NCI-H2196 (cell line): ENCODE measurements around the gene ALDH4A1.
"Not testable (repeated sequence)": the region's sequence is repeated elsewhere in the genome, so short reads cannot be mapped to it uniquely, and the experiment has no call there.

Experiments used
- DNase-seq: peaks from one replicate; lab custom pipeline; 2025; ENCODE audit not compliant: unreplicated experiment; lab: John Stamatoyannopoulos, UW

ALDH4A1 gene

GRCh38 chr1:18901147-18901951, 1.0 kb downstream of the ALDH4A1 start:
- no peak for DNase-seq

- no peak for DNase-seq
Measured at GRCh38 chr1:18900303-18900841, 2.0 kb downstream of the ALDH4A1 start.

- DNase-seq, result no peak
Measured at GRCh38 chr1:18899363-18900049, 2.8 kb downstream of the ALDH4A1 start.

GRCh38 chr1:18898567-18898966, 3.8 kb downstream of the ALDH4A1 start:
- no peak for DNase-seq

GRCh38 chr1:18895317-18895716, 7.0 kb downstream of the ALDH4A1 start:
- no peak for DNase-seq

DNA sequence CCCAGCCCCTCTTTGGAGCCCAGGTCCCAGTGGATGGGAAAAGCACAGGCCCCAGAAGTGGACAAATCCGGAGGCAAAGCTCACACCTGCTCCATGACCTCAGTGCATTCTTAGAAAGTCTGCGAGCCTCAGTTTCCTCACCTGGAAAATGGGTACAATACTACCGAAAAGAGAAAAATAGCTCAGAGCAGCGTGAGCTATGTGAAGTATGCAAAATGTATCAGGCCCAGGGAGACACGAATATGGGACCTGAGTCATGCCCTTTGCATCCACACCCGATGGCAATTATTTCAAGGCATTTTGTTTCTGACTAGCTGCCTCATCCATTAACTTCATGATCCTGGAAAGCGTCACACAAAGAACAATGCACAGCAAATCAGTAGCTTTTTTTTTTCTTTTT, 9.2 kb downstream of the ALDH4A1 start:
- DNase-seq, result no peak

- not testable (repeated sequence) for DNase-seq
Measured at GRCh38 chr1:18891858-18892257, 10.5 kb downstream of the ALDH4A1 start.

- no peak for DNase-seq
Measured at GRCh38 chr1:18891426-18891780, 11.0 kb downstream of the ALDH4A1 start.

GRCh38 chr1:18890706-18891425, 11.5 kb downstream of the ALDH4A1 start:
- no peak for DNase-seq

- no peak for DNase-seq
Measured at GRCh38 chr1:18886003-18886335, 16.4 kb downstream of the ALDH4A1 start.

DNA sequence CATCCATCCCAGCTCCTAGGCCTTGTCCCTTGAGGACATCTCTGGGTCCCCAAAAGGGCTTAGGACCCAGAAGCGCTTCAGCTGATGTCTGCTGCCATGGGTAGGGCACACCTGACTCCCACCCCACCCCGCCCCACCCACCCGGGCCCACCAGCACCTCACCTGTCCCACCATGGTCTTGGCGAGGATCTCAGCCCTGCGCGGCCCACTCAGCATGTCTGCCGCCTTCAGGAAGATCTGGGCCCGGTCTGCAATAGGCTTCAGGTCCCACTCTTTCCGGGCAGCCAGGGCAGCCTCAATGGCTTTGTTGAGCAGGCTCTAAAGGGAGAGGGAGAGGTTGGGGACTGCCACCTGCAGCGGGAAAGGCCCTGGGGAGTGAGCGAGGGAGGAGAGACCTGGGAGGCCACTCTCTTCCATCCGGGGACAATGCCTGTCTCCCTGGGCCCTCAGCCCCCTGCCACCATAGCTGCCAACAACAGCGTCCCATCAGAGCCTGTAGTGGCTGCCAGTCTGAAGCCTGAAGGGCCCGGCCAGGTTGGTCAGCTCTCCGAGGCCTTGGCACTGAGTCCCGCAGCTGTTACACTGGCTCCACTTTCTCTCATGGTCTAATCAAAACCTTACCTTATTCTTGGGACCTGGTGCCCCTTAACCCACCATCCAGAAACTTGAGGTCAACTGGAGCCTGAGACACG, 16.9 kb downstream of the ALDH4A1 start:
- DNase-seq, result no peak

DNA sequence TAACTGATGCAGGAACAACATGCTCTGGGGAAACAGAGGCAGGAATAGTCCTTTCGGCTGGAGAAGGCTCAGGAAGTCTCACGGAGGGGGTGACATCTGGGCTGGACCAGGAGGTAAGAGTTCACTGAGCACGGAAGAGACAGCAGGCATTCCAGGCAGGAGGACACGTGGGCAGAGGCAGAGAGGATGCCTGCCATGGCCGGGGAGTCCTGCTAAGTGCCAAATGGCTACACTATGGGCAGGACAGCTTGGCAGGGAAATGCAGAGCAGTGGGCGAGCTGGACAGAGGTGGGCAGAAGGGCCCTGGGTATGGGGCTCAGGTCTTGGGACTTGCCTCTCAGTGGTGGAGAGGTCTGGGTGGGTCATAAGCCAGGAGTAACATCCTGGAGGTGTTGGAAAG, 17.6 kb downstream of the ALDH4A1 start:
- DNase-seq, result no peak

- DNase-seq, result no peak
Measured at GRCh38 chr1:18884419-18884717, 18.0 kb downstream of the ALDH4A1 start.

- DNase-seq, result peak; percentile 51
Measured at GRCh38 chr1:18883636-18884418, 18.5 kb downstream of the ALDH4A1 start.

DNA sequence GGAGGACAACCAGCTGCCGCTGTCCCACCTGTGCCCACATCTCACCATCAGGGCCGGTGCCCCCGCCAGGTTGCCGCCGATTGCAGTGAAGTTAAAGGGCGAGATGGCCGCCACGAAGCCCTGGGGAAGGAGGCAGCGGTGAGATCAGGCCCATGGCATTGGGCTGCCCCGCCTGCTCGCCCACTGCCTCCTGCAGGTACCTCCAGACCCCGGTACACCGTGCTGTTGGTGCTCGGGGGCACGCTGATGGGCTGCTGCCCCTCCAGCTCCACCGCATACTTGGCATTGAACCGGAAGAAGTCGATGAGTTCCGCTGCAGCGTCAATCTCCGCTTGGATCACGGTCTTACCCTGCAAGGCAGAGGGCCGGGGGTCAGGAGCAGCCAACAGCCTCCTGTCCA, 19.3 kb downstream of the ALDH4A1 start:
- DNase-seq, result no peak

GRCh38 chr1:18882486-18882885, 19.9 kb downstream of the ALDH4A1 start:
- DNase-seq, result no peak

GRCh38 chr1:18881642-18882431, 20.5 kb downstream of the ALDH4A1 start:
- DNase-seq, result no peak

GRCh38 chr1:18881164-18881563, 21.2 kb downstream of the ALDH4A1 start:
- DNase-seq, result no peak

- DNase-seq, result no peak
Measured at GRCh38 chr1:18880585-18880984, 21.8 kb downstream of the ALDH4A1 start.

DNA sequence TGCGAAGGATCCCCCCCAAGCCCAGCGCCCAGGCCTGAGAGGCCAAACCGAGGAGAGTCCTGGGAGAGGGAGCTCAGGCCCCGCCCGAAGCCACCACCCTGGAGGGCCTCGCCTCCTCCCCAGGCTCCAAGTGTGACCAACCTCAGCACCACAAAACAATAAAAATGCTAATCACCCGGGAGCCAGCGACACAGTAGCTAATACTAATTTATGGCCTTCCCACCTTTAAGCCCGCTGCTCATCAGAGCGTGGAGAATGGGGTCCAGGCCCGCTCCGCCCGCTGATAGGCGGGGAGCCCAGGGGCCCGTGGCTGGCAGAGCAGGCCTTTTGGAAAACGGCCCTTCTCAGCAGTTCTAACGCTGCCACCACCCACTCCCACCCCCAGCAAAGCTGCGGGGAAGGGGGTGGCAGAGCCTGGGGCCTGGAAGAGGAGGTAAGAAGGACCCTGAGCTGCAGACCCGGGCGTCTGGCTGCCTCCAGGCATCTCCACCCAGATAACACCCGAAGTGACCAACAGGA, 22.5 kb downstream of the ALDH4A1 start:
- DNase-seq, result no peak
